IMR-90 (cell line): ENCODE measurements around the gene KRTAP10-6. TPM values are rescaled to one million over a fixed set of nuclear protein-coding genes. Genes with fewer than 3 reads are reported as not detected.

Experiments used
- ATAC-seq: fragments of 200-7000 bp; cut with Tn5 transposase; 2 replicates; pipeline ENCODE4 v1.9.1; 2020; ENCODE audit warnings: low read depth, mild to moderate bottlenecking, moderate library complexity
- BruUV-seq: library from RNA; stranded (reverse); fragments of 400-500 nt; replicated peaks from 2 replicates; lab custom pipeline; 2021; lab: Mats Ljungman, UMichigan
- CTCF ChIA-PET: fragments of 300-600 bp; formaldehyde crosslinking; extraction: SDS; loops from one replicate; lab custom pipeline; 2021; ENCODE audit warnings: antibody characterized with exemption; lab: Yijun Ruan, JAX
- POLR2A ChIA-PET: fragments of 300-600 bp; sonication (Branson Sonifier 250); formaldehyde crosslinking; loops from one replicate; lab custom pipeline; 2022; ENCODE audit warnings: antibody characterized with exemption; ENCODE audit not compliant: unreplicated experiment; lab: Charles Lee
- DNase-seq: peaks from one replicate; pipeline ENCODE4 v3.0.0; 2013
- H2AFZ ChIP-seq: replicated peaks from 2 replicates; pipeline ENCODE3; 2013; ENCODE audit warnings: low read length, mild to moderate bottlenecking; ENCODE audit not compliant: poor library complexity
- H2AK5ac ChIP-seq: 2 replicates; pipeline ENCODE4 v1.6.1; 2013; ENCODE audit warnings: low read depth, low read length, inconsistent platforms
- H2AK9ac ChIP-seq: replicated peaks from 2 replicates; pipeline ENCODE3; 2013; ENCODE audit warnings: mild to moderate bottlenecking, low read depth, low read length, moderate library complexity; ENCODE audit not compliant: poor library complexity
- H2BK120ac ChIP-seq: 2 replicates; pipeline ENCODE4 v1.6.1; 2013; ENCODE audit warnings: low read depth, low read length, inconsistent platforms
- H2BK15ac ChIP-seq: 3 replicates; pipeline ENCODE4 v1.6.1; 2013; ENCODE audit warnings: low read depth, low read length, inconsistent platforms
- H2BK20ac ChIP-seq: 2 replicates; pipeline ENCODE4 v1.6.1; 2013; ENCODE audit warnings: low read depth, mild to moderate bottlenecking, inconsistent platforms, low read length, moderate library complexity
- H2BK5ac ChIP-seq: 2 replicates; pipeline ENCODE4 v1.6.1; 2013; ENCODE audit warnings: mild to moderate bottlenecking, low read depth, low read length, inconsistent platforms; ENCODE audit not compliant: poor library complexity, severe bottlenecking
- H3K14ac ChIP-seq: replicated peaks from 2 replicates; pipeline ENCODE4 v1.6.1; 2013; ENCODE audit warnings: low read depth, low read length, inconsistent platforms
- H3K18ac ChIP-seq: 2 replicates; pipeline ENCODE4 v1.6.1; 2013; ENCODE audit warnings: low read depth, low read length, control low read depth
- H3K23ac ChIP-seq: 2 replicates; pipeline ENCODE4 v1.6.1; 2013; ENCODE audit warnings: low read depth, low read length, inconsistent platforms
- H3K27ac ChIP-seq: 2 replicates; pipeline ENCODE4 v1.5.1; 2013; ENCODE audit warnings: mild to moderate bottlenecking, control low read depth, low read length; ENCODE audit not compliant: insufficient read depth
- H3K27me3 ChIP-seq: 2 replicates; pipeline ENCODE4 v1.6.1; 2013; ENCODE audit warnings: low read length; ENCODE audit not compliant: control insufficient read depth, insufficient read depth
- H3K36me3 ChIP-seq: 2 replicates; pipeline ENCODE4 v1.6.1; 2013; ENCODE audit warnings: low read length, mixed read lengths; ENCODE audit not compliant: control insufficient read depth, insufficient read depth
- H3K4ac ChIP-seq: 2 replicates; pipeline ENCODE4 v1.6.1; 2013; ENCODE audit warnings: low read depth, low read length, inconsistent platforms
- H3K4me1 ChIP-seq: 2 replicates; pipeline ENCODE4 v1.6.1; 2013; ENCODE audit warnings: low read length, mixed read lengths; ENCODE audit not compliant: control insufficient read depth, insufficient read depth
- H3K4me2 ChIP-seq: 2 replicates; pipeline ENCODE4 v1.6.1; 2013; ENCODE audit warnings: low read depth, mild to moderate bottlenecking, control low read depth, low read length, moderate library complexity
- H3K4me3 ChIP-seq: 2 replicates; pipeline ENCODE4 v1.5.1; 2013; ENCODE audit warnings: low read depth, mild to moderate bottlenecking, control low read depth, low read length, moderate library complexity; ENCODE audit not compliant: insufficient read depth
- H3K56ac ChIP-seq: 2 replicates; pipeline ENCODE4 v1.6.1; 2013; ENCODE audit warnings: low read length, inconsistent platforms; ENCODE audit not compliant: insufficient read depth; ENCODE audit errors: extremely low read depth
- H3K79me1 ChIP-seq, 2 experiments: 2 replicates each; pipeline ENCODE4 v1.6.1; 2013; ENCODE audit warnings: low read length in 2 of 2, inconsistent platforms in 1 of 2, low read depth in 1 of 2
- H3K9ac ChIP-seq: 2 replicates; pipeline ENCODE4 v1.6.1; 2013; ENCODE audit warnings: low read depth, low read length, control low read depth
- H3K9me1 ChIP-seq: 2 replicates; pipeline ENCODE4 v1.6.1; 2013; ENCODE audit warnings: low read length, inconsistent platforms; ENCODE audit not compliant: insufficient read depth
- H3K9me3 ChIP-seq: 2 replicates; pipeline ENCODE4 v1.6.1; 2013; ENCODE audit warnings: low read length; ENCODE audit not compliant: control insufficient read depth, insufficient read depth
- H4K20me1 ChIP-seq: 2 replicates; pipeline ENCODE4 v1.6.1; 2013; ENCODE audit warnings: low read length, inconsistent platforms; ENCODE audit not compliant: insufficient read depth
- H4K5ac ChIP-seq: 2 replicates; pipeline ENCODE4 v1.6.1; 2013; ENCODE audit warnings: mild to moderate bottlenecking, low read depth, low read length, control low read depth
- H4K8ac ChIP-seq, 2 experiments: 2 replicates each; pipeline ENCODE4 v1.6.1; 2013; ENCODE audit warnings: low read depth in 2 of 2, low read length in 2 of 2, control low read depth in 1 of 2, inconsistent platforms in 1 of 2
- H4K91ac ChIP-seq: 2 replicates; pipeline ENCODE4 v1.6.1; 2013; ENCODE audit warnings: low read depth, low read length, inconsistent platforms; ENCODE audit not compliant: insufficient read depth
- CEBPB ChIP-seq: IDR thresholded peaks from 2 replicates; pipeline ENCODE4 v1.6.1; 2012; ENCODE audit warnings: low read depth, low read length, improper control_type of control experiment
- CHD1 ChIP-seq: IDR thresholded peaks from 2 replicates; pipeline ENCODE4 v1.6.1; 2012; ENCODE audit warnings: low read depth, low read length, improper control_type of control experiment
- MAZ ChIP-seq: IDR thresholded peaks from 2 replicates; pipeline ENCODE4 v1.6.1; 2012; ENCODE audit warnings: low read depth, mild to moderate bottlenecking, low read length, improper control_type of control experiment, moderate library complexity, borderline replicate concordance
- POLR2A ChIP-seq: IDR thresholded peaks from 2 replicates; pipeline ENCODE4 v1.6.1; 2012; ENCODE audit warnings: mild to moderate bottlenecking, low read depth, low read length
- RAD21 ChIP-seq: IDR thresholded peaks from 2 replicates; pipeline ENCODE4 v1.6.1; 2012; ENCODE audit warnings: low read length, improper control_type of control experiment
- RCOR1 ChIP-seq: IDR thresholded peaks from 2 replicates; pipeline ENCODE4 v1.6.1; 2012; ENCODE audit warnings: mild to moderate bottlenecking, low read length, improper control_type of control experiment; ENCODE audit not compliant: insufficient replicate concordance
- SMC3 ChIP-seq: fragments of 150-350 bp; IDR thresholded peaks from 2 replicates; pipeline ENCODE4 v1.6.1; 2016; ENCODE audit warnings: low read depth, mild to moderate bottlenecking, antibody characterized with exemption, low read length, moderate library complexity
- dilution Hi-C: fragments of 300-500 bp; cut with HindIII; formaldehyde crosslinking; loops from one replicate; pipeline ENCODE4 v1.14.3; 2018; ENCODE audit warnings: low sequenced_read_pairs; ENCODE audit not compliant: unreplicated experiment
- in situ Hi-C: fragments of 300-500 bp; cut with MboI; formaldehyde crosslinking; loops from 3 replicates; pipeline ENCODE4 v1.14.3; 2019; ENCODE audit warnings: low sequenced_read_pairs, inconsistent platforms, mixed read lengths
- intact Hi-C: fragments of 100-400 bp; cut with micrococcal nuclease; formaldehyde crosslinking; loops from 2 replicates; pipeline ENCODE4 v1.10.0; 2022
- polyA plus RNA-seq, 3 experiments: library from polyadenylated mRNA; depleted of rRNA; stranded (reverse); fragments of >200 nt; gene quantifications; 2 replicates each; pipeline ENCODE4 v1.2.3, GENCODE V29; 2012; ENCODE audit warnings: low replicate concordance in 1 of 3
- total RNA-seq: library from RNA; depleted of rRNA; stranded (reverse); fragments of >200 nt; gene quantifications from 2 replicates; pipeline ENCODE4 v1.2.3, GENCODE V29; 2012
- TF ChIP-seq, protein P1 (sequence below): fragments of 150-350 bp; IDR thresholded peaks from 2 replicates; pipeline ENCODE4 v1.6.1; 2016; ENCODE audit warnings: low read depth, mild to moderate bottlenecking, low read length, moderate library complexity, borderline replicate concordance

Gene KRTAP10-6
- total and polyA plus RNA-seq, 2 of the 4 experiments (the other 2 are of a cell fraction) = not detected

DNA sequence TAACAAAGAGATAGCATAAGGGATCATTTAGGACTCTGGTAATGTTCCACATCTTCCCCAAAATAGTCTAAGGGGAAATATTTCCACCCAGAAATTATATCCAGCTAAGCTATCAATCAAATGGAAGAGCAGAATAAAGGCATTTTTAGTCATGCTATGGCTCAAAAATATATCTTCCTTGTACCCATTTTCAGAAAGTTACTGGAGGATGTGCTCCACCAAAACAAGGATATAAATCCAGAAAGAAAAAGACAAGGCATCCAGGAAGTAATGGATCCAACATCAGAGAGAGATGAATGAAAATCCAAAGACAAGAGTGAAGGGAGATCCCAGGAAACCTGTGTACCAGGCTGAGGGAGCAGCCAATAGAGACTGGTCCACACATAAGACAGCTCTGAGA is 16.9 kb upstream of the KRTAP10-6 start:
- no peak overlapping the region for H3K14ac ChIP-seq
- dilution Hi-C loops = no loop called here
- H2AK9ac ChIP-seq = no peak overlapping the region
- no peak overlapping the region for H2BK15ac ChIP-seq
- no peaks in the 10 kb centered on the region for H3K36me3 ChIP-seq
- BruUV-seq = no TSS peak
- no peaks in the 10 kb centered on the region for H3K27me3 ChIP-seq
- no peak overlapping the region for H3K18ac ChIP-seq
- no peak overlapping the region for H3K56ac ChIP-seq
- no peak overlapping the region for H3K4me3 ChIP-seq
- CTCF ChIA-PET = no interaction called here
- no peak overlapping the region for H4K5ac ChIP-seq
- H2BK120ac ChIP-seq = no peak overlapping the region
- no peak overlapping the region for H3K4ac ChIP-seq
- H2AFZ ChIP-seq = no peak overlapping the region
- H3K9me3 ChIP-seq = peaks cover 12% of the 10 kb centered on the region
- H3K9me1 ChIP-seq = no peaks in the 10 kb centered on the region
- H2BK5ac ChIP-seq = no peak overlapping the region
- H3K4me2 ChIP-seq = no peak overlapping the region
- POLR2A ChIA-PET = no interaction called here
- H3K79me1 ChIP-seq = no peaks in the 10 kb centered on the region
- no peak overlapping the region for H3K9ac ChIP-seq
- H2BK20ac ChIP-seq = no peak overlapping the region
- no peak overlapping the region for H3K23ac ChIP-seq
- no peak for DNase-seq
- no peak overlapping the region for H4K8ac ChIP-seq
- in situ Hi-C loops = no loop called here
- H3K27ac ChIP-seq = no peak overlapping the region
- no peaks in the 10 kb centered on the region for H4K20me1 ChIP-seq
- ATAC-seq = no peak
- TF ChIP-seq SMC3 = no peak
- TF ChIP-seq MAZ = no peak
- no peak for TF ChIP-seq POLR2A
- no peak for TF ChIP-seq CHD1
- no peak for TF ChIP-seq RAD21
- TF ChIP-seq, protein P1, sequence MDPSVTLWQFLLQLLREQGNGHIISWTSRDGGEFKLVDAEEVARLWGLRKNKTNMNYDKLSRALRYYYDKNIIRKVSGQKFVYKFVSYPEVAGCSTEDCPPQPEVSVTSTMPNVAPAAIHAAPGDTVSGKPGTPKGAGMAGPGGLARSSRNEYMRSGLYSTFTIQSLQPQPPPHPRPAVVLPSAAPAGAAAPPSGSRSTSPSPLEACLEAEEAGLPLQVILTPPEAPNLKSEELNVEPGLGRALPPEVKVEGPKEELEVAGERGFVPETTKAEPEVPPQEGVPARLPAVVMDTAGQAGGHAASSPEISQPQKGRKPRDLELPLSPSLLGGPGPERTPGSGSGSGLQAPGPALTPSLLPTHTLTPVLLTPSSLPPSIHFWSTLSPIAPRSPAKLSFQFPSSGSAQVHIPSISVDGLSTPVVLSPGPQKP = no peak
- TF ChIP-seq RCOR1 = no peak
- TF ChIP-seq CEBPB = no peak
- no peaks in the 10 kb centered on the region for H3K4me1 ChIP-seq
- H2AK5ac ChIP-seq = no peak overlapping the region
- H4K91ac ChIP-seq = no peak overlapping the region
- intact Hi-C loops = no loop called here
